Ascending aorta (tissue), 2 donors: ENCODE data around the gene LMOD1. TPM values are rescaled to one million over a fixed set of nuclear protein-coding genes. Genes with fewer than 3 reads are reported as not detected.

Experiments
- DNase-seq, 2 donors: peaks; one replicate each; pipeline ENCODE4 v3.0.0-alpha.2; 2019; ENCODE audit warnings: low spot score in 2 of 2
- H3K27ac ChIP-seq, 2 donors: fragments of 200-600 bp; sonication (generic); one replicate each; pipeline ENCODE4 v1.5.1; 2016 to 2017; ENCODE audit warnings: mild to moderate bottlenecking in 1 of 2
- H3K27me3 ChIP-seq: fragments of 200-600 bp; sonication (generic); one replicate; pipeline ENCODE4 v1.5.1; 2017
- H3K36me3 ChIP-seq, 2 donors: fragments of 200-600 bp; sonication (generic); one replicate each; pipeline ENCODE4 v1.5.1; 2016
- H3K4me1 ChIP-seq, 2 donors: fragments of 200-600 bp; sonication (generic); one replicate each; pipeline ENCODE4 v1.5.1; 2016 to 2017; ENCODE audit warnings: mild to moderate bottlenecking in 1 of 2
- H3K4me3 ChIP-seq, 2 donors: fragments of 200-600 bp; sonication (generic); one replicate each; pipeline ENCODE4 v1.5.1; 2016 to 2017; ENCODE audit warnings: mild to moderate bottlenecking in 1 of 2
- H3K9me3 ChIP-seq, 2 donors: fragments of 200-600 bp; sonication (generic); one replicate each; pipeline ENCODE4 v1.5.1; 2016
- CTCF ChIP-seq, 3 experiments: fragments of 200-600 bp in 2 of 3; fragments of 450-650 bp in 1 of 3; sonication (generic) in 2 of 3; IDR thresholded peaks; one replicate each; pipeline ENCODE4 v1.5.1; 2016 to 2019; ENCODE audit warnings: antibody characterized with exemption in 3 of 3, mild to moderate bottlenecking in 1 of 3, moderate library complexity in 1 of 3
- intact Hi-C: fragments of 100-400 bp; cut with DNase I; formaldehyde crosslinking; loops from one replicate; pipeline ENCODE4 v1.15.1; 2023
- total RNA-seq: library from RNA; depleted of rRNA; stranded (reverse); fragments of >200 nt; gene quantifications from one replicate; pipeline ENCODE4 v1.1.0, GENCODE V29; 2016

LMOD1 gene
- total RNA-seq, 1 donor from 2014 or later, result 316 TPM

- no peak for DNase-seq
- Histone ChIP-seq H3K36me3 (peaks cover 22 to 30% of the 10 kb centered on the region in 2 donors), H3K27me3 (no peaks in the 10 kb centered on the region), H3K27ac (peak overlapping the region; percentile 87 to 94), H3K4me1 (peaks cover 32 to 62% of the 10 kb centered on the region in 2 donors), H3K9me3 (no peaks in the 10 kb centered on the region), H3K4me3 (no peak overlapping the region)
- no peak for TF ChIP-seq CTCF (IDR thresholded peaks at IDR 0.05)
- intact Hi-C loops, result loop anchor here (1.0 kb wide), 2 partner anchors 16 to 78 kb away; no protein-coding TSS in a partner anchor
Observed at GRCh38 chr1:201894343-201895119, 51.8 kb downstream of the LMOD1 start.

DNA sequence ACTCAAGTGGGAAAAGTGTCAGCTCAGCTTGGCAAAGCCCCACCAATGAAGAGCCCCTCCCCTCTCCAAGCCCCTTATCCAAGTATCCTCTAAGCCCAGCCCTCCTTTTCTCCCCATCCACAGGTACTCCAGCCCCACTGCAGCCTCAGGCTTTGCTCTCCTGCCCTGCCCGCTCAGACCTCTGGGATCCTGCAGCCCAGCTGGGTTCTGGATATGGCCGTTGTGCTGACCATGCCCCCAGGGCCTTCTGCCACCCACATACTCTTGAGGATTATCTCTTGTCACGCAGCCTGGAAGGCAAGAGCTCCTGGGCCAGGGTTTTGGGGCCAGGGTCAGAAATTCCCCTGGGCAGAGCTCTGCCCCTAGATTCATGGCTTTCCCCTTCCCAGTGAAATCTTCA lies 52.9 kb downstream of the LMOD1 start:
- DNase-seq, result no peak
- intact Hi-C loops, result no loop called here

GRCh38 chr1:201892211-201892610 lies 54.1 kb downstream of the LMOD1 start:
- H3K9me3 ChIP-seq, result no peaks in the 10 kb centered on the region
- intact Hi-C loops, result no loop called here
- peak overlapping the region; percentile 87 to 94 for H3K27ac ChIP-seq
- H3K36me3 ChIP-seq, result peaks cover 0 to 7% of the 10 kb centered on the region in 2 donors
- H3K4me3 ChIP-seq, result no peak overlapping the region
- no peaks in the 10 kb centered on the region for H3K27me3 ChIP-seq
- no peak for DNase-seq
- H3K4me1 ChIP-seq, result peaks cover 20 to 44% of the 10 kb centered on the region in 2 donors
- no peak for TF ChIP-seq CTCF (IDR thresholded peaks at IDR 0.05)

More for the DNA sequence above, 52.9 kb downstream of the LMOD1 start:
- Histone ChIP-seq H3K9me3 (no peaks in the 10 kb centered on the region), H3K27me3 (no peaks in the 10 kb centered on the region), H3K36me3 (peaks cover 11 to 20% of the 10 kb centered on the region in 2 donors), H3K4me3 (no peak overlapping the region), H3K27ac (peak overlapping the region; percentile 87 to 94), H3K4me1 (peaks cover 24 to 51% of the 10 kb centered on the region in 2 donors)
- TF ChIP-seq CTCF (IDR thresholded peaks at IDR 0.05), result no peak

DNA sequence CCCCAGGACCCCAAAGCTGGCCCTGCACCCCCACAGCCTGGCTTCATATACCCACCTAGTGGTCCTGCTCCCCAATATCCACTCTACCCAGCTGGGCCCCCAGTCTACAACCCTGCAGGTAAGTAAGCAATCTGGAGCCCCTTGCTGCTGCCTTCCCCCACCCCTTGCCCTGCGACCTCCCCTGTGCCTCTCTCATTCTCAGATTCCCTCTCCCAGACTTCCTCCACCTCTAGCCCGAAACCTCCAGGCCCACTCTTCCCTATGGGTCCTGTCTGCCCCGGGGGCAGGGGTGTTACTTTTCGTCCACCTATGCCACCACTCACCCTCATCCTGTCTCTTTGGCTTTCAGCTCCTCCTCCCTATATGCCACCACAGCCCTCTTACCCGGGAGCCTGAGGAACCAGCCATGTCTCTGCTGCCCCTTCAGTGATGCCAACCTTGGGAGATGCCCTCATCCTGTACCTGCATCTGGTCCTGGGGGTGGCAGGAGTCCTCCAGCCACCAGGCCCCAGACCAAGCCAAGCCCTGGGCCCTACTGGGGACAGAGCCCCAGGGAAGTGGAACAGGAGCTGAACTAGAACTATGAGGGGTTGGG lies 54.8 kb downstream of the LMOD1 start:
- no peak for DNase-seq
- no peak for TF ChIP-seq CTCF (IDR thresholded peaks at IDR 0.05)
- Histone ChIP-seq H3K36me3 (peaks cover 0 to 4% of the 10 kb centered on the region in 2 donors), H3K27me3 (no peaks in the 10 kb centered on the region), H3K9me3 (no peaks in the 10 kb centered on the region), H3K27ac (peak overlapping the region; percentile 87 to 94), H3K4me3 (no peak overlapping the region), H3K4me1 (peaks cover 16 to 39% of the 10 kb centered on the region in 2 donors)
- intact Hi-C loops, result no loop called here

DNA sequence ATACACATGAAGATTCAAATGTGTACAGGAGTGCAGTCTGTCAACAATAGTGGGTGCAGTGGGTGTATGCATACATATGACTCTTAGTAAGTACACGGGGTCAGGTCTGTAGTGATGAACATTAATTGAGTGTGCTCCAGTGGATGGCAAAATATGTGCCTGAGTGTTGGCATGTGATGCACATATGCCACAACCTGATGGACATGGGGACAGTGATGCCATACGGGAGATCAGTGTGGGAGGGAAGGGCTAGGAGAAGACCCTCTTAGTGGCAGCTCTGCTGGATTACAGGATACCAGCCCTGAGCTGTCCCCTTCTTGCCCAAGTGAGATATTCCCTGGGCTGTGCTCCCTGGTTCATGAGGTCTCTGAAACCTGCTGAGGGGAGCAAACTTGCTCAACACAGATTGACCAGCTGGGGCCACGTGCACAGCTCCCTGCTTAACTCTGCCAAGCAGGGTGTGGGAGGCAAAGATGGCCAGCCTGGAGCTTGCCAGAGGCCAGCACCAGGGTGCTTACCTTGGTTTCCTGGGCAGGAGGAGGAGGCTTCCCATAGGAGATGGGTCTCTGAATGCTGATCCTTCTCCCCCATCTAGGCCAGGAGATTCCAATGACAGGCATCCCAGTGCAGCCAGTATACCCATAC lies 55.4 kb downstream of the LMOD1 start:
- peaks cover 14 to 39% of the 10 kb centered on the region in 2 donors for H3K4me1 ChIP-seq
- H3K27me3 ChIP-seq, result no peaks in the 10 kb centered on the region
- no peak for TF ChIP-seq CTCF (IDR thresholded peaks at IDR 0.05)
- no peaks in the 10 kb centered on the region for H3K36me3 ChIP-seq
- intact Hi-C loops, result no loop called here
- no peak for DNase-seq
- H3K27ac ChIP-seq, result peak overlapping the region; percentile 87 to 94
- H3K4me3 ChIP-seq, result peak overlapping the region in 1 of 2 donors; percentile 81
- H3K9me3 ChIP-seq, result no peaks in the 10 kb centered on the region
